Subcutaneous abdominal adipose tissue (tissue), 5 donors: ENCODE results near the gene RRN3.
"Not testable (repeated sequence)": the region's sequence is repeated elsewhere in the genome, so short reads cannot be mapped to it uniquely, and the experiment has no call there.

Experiments
- H3K27ac ChIP-seq: one replicate; pipeline ENCODE4 v1.7.0; 2013; ENCODE audit warnings: low read depth, mild to moderate bottlenecking, inconsistent platforms, low read length, moderate library complexity
- H3K27me3 ChIP-seq, 5 donors: one replicate each; pipeline ENCODE4 v1.7.0; 2013; ENCODE audit warnings: low read length in 5 of 5, inconsistent platforms in 1 of 5; ENCODE audit not compliant: control insufficient read depth in 5 of 5, insufficient read depth in 4 of 5
- H3K36me3 ChIP-seq, 5 donors: one replicate each; pipeline ENCODE4 v1.7.0; 2013; ENCODE audit warnings: low read length in 5 of 5; ENCODE audit not compliant: control insufficient read depth in 5 of 5, insufficient read depth in 5 of 5
- H3K4me1 ChIP-seq, 5 donors: one replicate each; pipeline ENCODE4 v1.7.0; 2013; ENCODE audit warnings: low read length in 5 of 5, mild to moderate bottlenecking in 3 of 5, moderate library complexity in 1 of 5; ENCODE audit not compliant: control insufficient read depth in 5 of 5, insufficient read depth in 5 of 5
- H3K4me3 ChIP-seq, 5 donors: one replicate each; pipeline ENCODE4 v1.7.0; 2013; ENCODE audit warnings: low read length in 5 of 5, low read depth in 1 of 5
- H3K9ac ChIP-seq, 5 donors: one replicate each; pipeline ENCODE4 v1.7.0; 2013; ENCODE audit warnings: low read length in 5 of 5, mild to moderate bottlenecking in 4 of 5, moderate library complexity in 3 of 5
- H3K9me3 ChIP-seq, 5 donors: one replicate each; pipeline ENCODE4 v1.7.0; 2013; ENCODE audit warnings: low read length in 5 of 5; ENCODE audit not compliant: control insufficient read depth in 5 of 5
- donor health status: healthy.
- donor health status: healthy.
- donor health status: healthy.
- donor health status: healthy.
- donor health status: healthy.

The RRN3 gene

DNA sequence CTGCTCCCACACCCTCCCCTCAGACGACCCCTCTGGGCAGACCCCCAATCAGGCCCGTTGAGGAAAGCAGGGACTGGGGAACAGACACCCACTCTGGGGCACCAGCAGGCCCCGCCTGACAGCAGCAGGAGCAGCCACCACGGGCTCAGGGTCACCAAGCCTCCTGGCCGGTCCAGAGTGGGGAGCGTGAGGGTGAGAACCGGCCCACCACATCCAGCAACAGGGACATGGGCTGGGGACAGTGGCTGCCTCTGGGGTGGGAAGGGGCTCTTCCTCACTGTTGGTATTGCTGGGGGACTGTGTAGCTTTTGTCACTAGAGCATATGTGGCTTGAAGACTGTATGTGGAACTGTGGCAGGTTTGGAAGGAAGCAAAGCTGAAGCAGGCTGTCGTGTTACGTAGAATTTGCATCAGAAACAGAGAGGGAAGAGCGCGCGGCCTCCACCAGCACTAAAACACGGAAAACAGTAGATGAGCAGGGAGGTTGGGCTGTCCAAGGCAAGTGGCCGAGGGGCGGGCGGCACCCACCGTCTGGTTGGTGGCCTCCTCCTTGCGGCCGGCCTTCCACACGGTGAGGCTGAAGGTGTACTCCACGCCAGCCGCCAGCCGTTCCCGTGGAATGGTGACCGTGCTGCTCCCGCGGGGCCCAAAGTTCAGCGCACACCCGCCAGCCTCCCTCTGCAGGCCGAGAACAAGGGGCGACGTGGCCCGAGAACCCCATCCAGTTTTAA is 40.8 kb upstream of the RRN3 start:
- H3K27me3 ChIP-seq, H3K9ac ChIP-seq, H3K9me3 ChIP-seq, H3K4me1 ChIP-seq, H3K27ac ChIP-seq, H3K4me3 ChIP-seq: not testable (repeated sequence)
- peaks cover 0 to 27% (median 11%) of the 10 kb centered on the region in 5 donors for H3K36me3 ChIP-seq

- H3K27ac ChIP-seq, H3K9me3 ChIP-seq, H3K9ac ChIP-seq, H3K4me3 ChIP-seq, H3K4me1 ChIP-seq, H3K27me3 ChIP-seq: not testable (repeated sequence)
- peaks cover 0 to 31% (median 14%) of the 10 kb centered on the region in 5 donors for H3K36me3 ChIP-seq
Observed at GRCh38 chr16:15133554-15133953, 39.5 kb upstream of the RRN3 start.

GRCh38 chr16:15132719-15133428 is 38.8 kb upstream of the RRN3 start:
- H3K27me3 ChIP-seq, H3K9me3 ChIP-seq, H3K4me1 ChIP-seq, H3K4me3 ChIP-seq, H3K27ac ChIP-seq, H3K9ac ChIP-seq: not testable (repeated sequence)
- peaks cover 0 to 38% (median 17%) of the 10 kb centered on the region in 5 donors for H3K36me3 ChIP-seq

DNA sequence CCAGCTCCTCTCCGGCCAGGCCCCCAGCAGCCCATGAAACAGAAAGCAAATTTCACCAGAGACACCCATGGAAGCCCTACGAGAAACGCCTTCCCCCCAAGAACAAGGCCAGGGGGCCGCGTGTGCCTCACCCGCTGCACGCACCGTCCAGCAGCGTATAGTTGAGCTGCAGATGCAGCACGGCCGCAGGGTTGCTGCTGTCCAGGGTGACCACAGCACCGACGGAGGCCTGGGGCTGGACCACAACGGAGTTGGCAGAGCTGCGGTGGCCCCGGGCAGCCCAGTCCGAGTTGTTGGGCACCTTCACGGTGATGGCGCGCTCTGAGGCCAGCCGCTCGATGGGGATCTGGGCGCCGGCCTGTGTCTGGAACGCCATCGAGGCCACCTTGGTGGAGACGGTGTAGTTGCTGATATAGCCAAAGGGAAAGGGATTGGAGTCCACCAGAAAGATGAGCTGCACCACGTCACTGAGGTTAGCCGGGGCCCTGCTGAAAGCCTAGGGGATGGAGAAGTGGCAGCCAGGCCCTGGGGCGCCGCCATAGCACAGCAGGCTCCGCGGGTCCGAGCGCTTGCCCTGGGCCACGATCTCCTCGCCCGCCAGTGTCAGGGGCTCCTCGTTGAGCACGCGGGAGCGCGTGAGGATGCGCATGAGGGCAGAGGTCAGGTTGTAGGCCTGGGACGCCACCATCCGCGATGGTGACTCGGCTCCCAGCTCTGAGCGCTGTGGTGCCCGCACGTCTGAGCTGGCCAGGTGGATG is 37.0 kb upstream of the RRN3 start:
- H3K27me3 ChIP-seq, H3K4me1 ChIP-seq, H3K9me3 ChIP-seq, H3K4me3 ChIP-seq, H3K9ac ChIP-seq, H3K27ac ChIP-seq: not testable (repeated sequence)
- H3K36me3 ChIP-seq = peaks cover 0 to 39% (median 19%) of the 10 kb centered on the region in 5 donors

- peaks cover 0 to 39% (median 19%) of the 10 kb centered on the region in 5 donors for H3K36me3 ChIP-seq
- not testable (repeated sequence) for H3K4me1 ChIP-seq, H3K9ac ChIP-seq, H3K9me3 ChIP-seq, H3K4me3 ChIP-seq, H3K27me3 ChIP-seq, H3K27ac ChIP-seq
Observed at GRCh38 chr16:15130256-15130932, 36.3 kb upstream of the RRN3 start.

DNA sequence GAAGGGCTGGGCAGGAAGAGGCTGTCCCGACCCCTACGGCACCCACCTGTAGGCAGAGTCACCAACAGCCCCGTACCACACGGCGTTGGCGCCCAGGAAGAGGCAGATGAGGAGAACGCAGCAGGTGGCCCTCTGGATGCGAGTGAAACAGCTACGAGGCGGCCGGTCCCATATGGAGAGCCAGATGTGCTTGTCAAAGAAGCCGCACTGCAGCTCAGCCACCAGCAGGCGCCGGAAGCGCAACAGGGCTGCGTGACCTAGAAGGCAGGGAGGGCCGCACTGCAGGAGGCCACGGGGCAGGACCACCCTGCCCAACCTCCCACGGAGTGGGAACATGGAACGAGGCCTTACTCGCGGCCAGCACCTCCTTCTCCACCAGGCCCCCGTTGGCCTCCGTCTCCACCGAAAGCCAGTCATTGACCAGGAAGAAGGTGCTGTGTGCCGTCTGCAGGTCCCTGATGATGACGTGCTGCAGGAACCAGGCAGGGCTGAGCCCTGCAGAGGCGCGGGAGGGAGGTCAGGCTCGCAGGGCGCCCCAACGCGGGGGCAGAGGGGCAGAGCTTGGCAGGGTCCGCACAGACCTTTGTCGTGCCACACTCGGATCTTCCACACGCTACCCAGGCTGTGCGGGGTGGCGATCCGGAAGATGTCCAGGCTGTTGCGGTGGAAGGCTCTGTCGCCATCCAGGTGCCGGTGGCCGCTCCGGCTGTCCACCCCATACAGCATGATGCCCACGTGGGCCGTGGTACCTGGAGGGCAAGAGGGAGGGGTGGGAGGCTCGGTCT is 33.8 kb upstream of the RRN3 start:
- not testable (repeated sequence) for H3K4me3 ChIP-seq, H3K27me3 ChIP-seq, H3K9ac ChIP-seq, H3K27ac ChIP-seq, H3K9me3 ChIP-seq, H3K4me1 ChIP-seq
- peaks cover 0 to 32% (median 12%) of the 10 kb centered on the region in 5 donors for H3K36me3 ChIP-seq

- not testable (repeated sequence) for H3K4me1 ChIP-seq, H3K9me3 ChIP-seq, H3K36me3 ChIP-seq, H3K9ac ChIP-seq, H3K27ac ChIP-seq, H3K4me3 ChIP-seq, H3K27me3 ChIP-seq
Observed at GRCh38 chr16:15100372-15100987, 6.4 kb upstream of the RRN3 start.

DNA sequence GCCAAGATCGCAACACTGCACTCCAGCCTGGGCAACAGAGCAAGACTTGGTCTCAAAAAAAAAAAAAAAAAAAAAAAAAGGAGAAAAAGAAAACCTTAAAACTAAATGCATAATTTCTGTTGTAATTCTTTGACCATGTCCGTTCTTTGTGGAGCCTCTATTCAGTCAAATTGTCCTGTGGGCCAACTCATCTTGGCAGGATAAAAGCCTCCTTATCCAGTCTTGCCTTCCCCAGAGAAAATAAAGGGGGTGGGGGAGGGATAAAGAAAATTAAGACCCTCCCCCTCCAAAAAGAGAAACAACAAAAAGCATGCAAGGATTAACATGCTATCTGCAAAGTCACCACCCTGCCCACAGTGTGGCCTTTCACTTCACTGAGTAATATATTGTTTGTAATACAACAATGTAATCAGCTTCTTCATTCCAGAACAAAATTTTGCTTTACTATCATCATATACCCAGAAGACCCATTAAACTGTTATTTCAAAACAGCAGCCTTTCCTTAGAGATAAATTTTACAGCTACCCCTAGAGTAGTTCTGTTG is 5.4 kb upstream of the RRN3 start:
- H3K9me3 ChIP-seq, H3K27me3 ChIP-seq, H3K9ac ChIP-seq, H3K4me1 ChIP-seq, H3K36me3 ChIP-seq, H3K4me3 ChIP-seq: not testable (repeated sequence)
- H3K27ac ChIP-seq = peak overlapping the region; percentile 50

- not testable (repeated sequence) for H3K27me3 ChIP-seq, H3K36me3 ChIP-seq, H3K9ac ChIP-seq, H3K27ac ChIP-seq, H3K4me3 ChIP-seq, H3K9me3 ChIP-seq
- peaks cover 0 to 14% (median 10%) of the 10 kb centered on the region in 5 donors for H3K4me1 ChIP-seq
Observed at GRCh38 chr16:15096583-15096972, 2.5 kb upstream of the RRN3 start.
